Esophagus (tissue), 2 donors: ENCODE results near the gene ABHD6. TPM values are rescaled to one million over a fixed set of nuclear protein-coding genes. Genes with fewer than 3 reads are reported as not detected.
"Not testable (repeated sequence)": the region's sequence is repeated elsewhere in the genome, so short reads cannot be mapped to it uniquely, and the experiment has no call there.

ENCODE experiments used
- H3K27ac ChIP-seq, 2 donors: one replicate each; pipeline ENCODE4 v1.5.1; 2013; ENCODE audit warnings: low read depth in 2 of 2, mild to moderate bottlenecking in 2 of 2, inconsistent platforms in 1 of 2, low read length in 1 of 2, moderate library complexity in 1 of 2
- H3K27me3 ChIP-seq, 2 donors: one replicate each; pipeline ENCODE4 v1.6.1; 2013; ENCODE audit warnings: low read length in 2 of 2, control low read depth in 1 of 2, mild to moderate bottlenecking in 1 of 2; ENCODE audit not compliant: insufficient read depth in 2 of 2, control insufficient read depth in 1 of 2
- H3K36me3 ChIP-seq, 2 donors: one replicate each; pipeline ENCODE4 v1.6.1; 2013; ENCODE audit warnings: low read length in 1 of 2; ENCODE audit not compliant: control insufficient read depth in 2 of 2, insufficient read depth in 2 of 2
- H3K4me1 ChIP-seq, 2 donors: one replicate each; pipeline ENCODE4 v1.6.1; 2013; ENCODE audit warnings: low read length in 1 of 2; ENCODE audit not compliant: control insufficient read depth in 2 of 2, insufficient read depth in 2 of 2
- H3K4me3 ChIP-seq, 2 donors: one replicate each; pipeline ENCODE4 v1.5.1; 2013; ENCODE audit warnings: low read length in 2 of 2, mild to moderate bottlenecking in 2 of 2, low read depth in 1 of 2, moderate library complexity in 1 of 2
- H3K9me3 ChIP-seq, 2 donors: one replicate each; pipeline ENCODE4 v1.6.1; 2013; ENCODE audit warnings: mild to moderate bottlenecking in 2 of 2, low read depth in 1 of 2, low read length in 1 of 2, moderate library complexity in 1 of 2; ENCODE audit not compliant: control insufficient read depth in 2 of 2, insufficient read depth in 1 of 2
- WGBS, 2 donors: extraction: QIAGEN DNeasy Blood & Tissue Kit; methylation state at CpG; one replicate each; pipeline ENCODE4 v1.1.7; 2013; 5-methylcytosine and 5-hydroxymethylcytosine counted together
- polyA plus RNA-seq, 2 donors: library from polyadenylated mRNA; stranded (reverse); fragments of 200-250 nt; gene quantifications; one replicate each; pipeline ENCODE4 v1.2.3, GENCODE V29; 2013
- donor health status: healthy with polysubstance abuse.
- donor health status: Bipolar disorder and iron deficiency.

The ABHD6 gene
- polyA plus RNA-seq, 2 donors = 4.3 to 5.6 TPM

GRCh38 chr3:58266577-58266976 is 29.0 kb downstream of the ABHD6 start:
- H3K36me3 ChIP-seq = peaks cover 0 to 9% of the 10 kb centered on the region in 2 donors
- no peak overlapping the region for H3K4me3 ChIP-seq
- H3K4me1 ChIP-seq = peaks cover 0 to 3% of the 10 kb centered on the region in 2 donors
- WGBS, 2 donors = 67 to 85% methylated on average over 1 of the region's 1 CpG
- H3K27ac ChIP-seq = no peak overlapping the region
- no peaks in the 10 kb centered on the region for H3K27me3 ChIP-seq
- no peaks in the 10 kb centered on the region for H3K9me3 ChIP-seq

DNA sequence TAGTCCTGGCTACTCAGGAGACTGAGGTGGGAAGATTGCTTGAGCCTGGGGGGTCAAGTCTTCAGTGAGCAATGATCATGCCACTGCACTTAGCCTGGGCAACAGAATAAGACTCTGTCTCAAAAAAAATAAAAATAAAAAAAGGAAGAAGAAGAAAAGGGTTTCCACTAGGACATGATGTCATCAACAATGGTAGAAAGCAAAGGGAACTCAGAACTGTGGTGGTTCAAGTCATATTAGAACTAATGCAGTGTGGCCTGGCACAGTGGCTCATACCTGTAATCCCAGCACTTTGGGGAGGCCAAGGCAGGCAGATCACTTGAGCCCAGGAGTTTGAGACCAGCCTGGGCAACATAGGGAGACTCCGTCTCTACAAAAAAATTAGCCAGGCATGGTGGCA is 30.0 kb downstream of the ABHD6 start:
- not testable (repeated sequence) for H3K4me3 ChIP-seq, H3K27me3 ChIP-seq, H3K9me3 ChIP-seq, H3K27ac ChIP-seq, H3K4me1 ChIP-seq, H3K36me3 ChIP-seq
- WGBS, 2 donors = 95% methylated on average over 1 of the region's 1 CpG

DNA sequence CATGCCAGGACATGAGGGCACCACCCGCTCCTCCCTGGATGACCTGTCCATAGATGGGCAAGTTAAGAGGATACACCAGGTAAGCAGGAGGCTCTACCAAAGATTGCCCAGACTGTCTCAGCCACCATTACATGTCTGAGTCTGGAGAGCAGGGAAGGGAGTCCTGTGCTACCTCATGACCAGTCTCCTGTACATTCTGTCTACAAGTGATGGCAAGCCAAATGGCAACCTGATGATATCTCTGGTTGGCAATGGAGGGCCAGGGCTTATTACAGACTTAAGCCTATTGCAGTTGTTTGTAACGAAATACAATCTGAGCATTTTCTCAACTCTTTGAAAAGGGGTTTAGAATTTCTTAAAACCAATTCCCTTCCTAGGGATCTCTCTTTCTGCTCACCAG is 31.8 kb downstream of the ABHD6 start:
- Histone ChIP-seq H3K4me3 (no peak overlapping the region), H3K27me3 (no peaks in the 10 kb centered on the region), H3K27ac (no peak overlapping the region), H3K9me3 (no peaks in the 10 kb centered on the region), H3K36me3 (peaks cover 0 to 9% of the 10 kb centered on the region in 2 donors), H3K4me1 (peaks cover 0 to 6% of the 10 kb centered on the region in 2 donors)
- WGBS, 2 donors = 88 to 95% methylated on average over 2 of the region's 2 CpGs

DNA sequence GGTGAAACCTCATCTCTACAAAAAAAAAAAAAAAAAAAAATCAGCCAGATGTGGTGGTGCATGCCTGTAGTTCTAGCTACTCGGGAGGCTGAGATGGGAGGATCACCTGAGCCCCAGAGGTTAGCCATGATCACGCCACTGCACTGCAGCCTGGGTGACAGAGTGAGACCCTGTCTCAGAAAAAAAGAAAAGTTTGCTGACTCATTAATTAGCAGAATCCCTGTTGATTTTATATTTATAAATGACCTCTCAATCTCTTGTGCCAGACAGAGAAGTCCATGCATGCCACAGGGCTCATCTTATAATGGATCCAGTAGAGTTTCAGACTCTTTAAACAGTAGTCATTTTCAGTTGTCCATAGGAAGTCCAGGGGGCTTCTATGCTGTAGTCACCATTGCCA is 32.9 kb downstream of the ABHD6 start:
- H3K9me3 ChIP-seq = no peaks in the 10 kb centered on the region
- 88 to 97% methylated on average over 2 of the region's 2 CpGs for WGBS, 2 donors
- H3K36me3 ChIP-seq = peaks cover 5 to 12% of the 10 kb centered on the region in 2 donors
- H3K27ac ChIP-seq = no peak overlapping the region
- no peak overlapping the region for H3K4me3 ChIP-seq
- H3K27me3 ChIP-seq = no peaks in the 10 kb centered on the region
- H3K4me1 ChIP-seq = peaks cover 2 to 6% of the 10 kb centered on the region in 2 donors

GRCh38 chr3:58271901-58272501 is 34.4 kb downstream of the ABHD6 start:
- peaks cover 2 to 6% of the 10 kb centered on the region in 2 donors for H3K4me1 ChIP-seq
- H3K27me3 ChIP-seq = no peaks in the 10 kb centered on the region
- no peak overlapping the region for H3K4me3 ChIP-seq
- peaks cover 5 to 12% of the 10 kb centered on the region in 2 donors for H3K36me3 ChIP-seq
- no peaks in the 10 kb centered on the region for H3K9me3 ChIP-seq
- 67 to 81% methylated on average over 7 of the region's 7 CpGs for WGBS, 2 donors
- peak overlapping the region in 1 of 2 donors; percentile 7 for H3K27ac ChIP-seq

DNA sequence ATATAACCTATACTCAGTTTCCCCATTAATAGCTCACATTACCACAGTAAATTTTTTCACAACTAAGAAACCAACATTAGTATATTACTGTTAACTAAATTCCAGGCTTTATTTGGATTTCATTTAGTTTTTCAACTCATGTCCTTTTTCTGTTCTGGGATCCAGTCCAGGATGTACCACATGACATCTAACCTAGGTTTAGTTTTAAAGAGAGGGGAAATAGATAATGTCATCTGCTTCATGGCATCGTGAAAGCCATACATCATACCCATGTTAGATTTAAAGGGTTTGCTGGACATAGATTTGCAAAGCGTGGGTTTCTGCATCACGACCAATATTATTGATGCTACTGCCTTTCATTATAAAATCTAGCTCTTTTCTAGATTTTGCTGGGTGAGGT is 35.3 kb downstream of the ABHD6 start:
- peaks cover 5 to 9% of the 10 kb centered on the region in 2 donors for H3K36me3 ChIP-seq
- H3K4me1 ChIP-seq = peaks cover 2 to 6% of the 10 kb centered on the region in 2 donors
- WGBS, 2 donors = 86 to 93% methylated on average over 3 of the region's 3 CpGs
- H3K9me3 ChIP-seq = no peaks in the 10 kb centered on the region
- H3K27ac ChIP-seq = no peak overlapping the region
- H3K4me3 ChIP-seq = no peak overlapping the region
- no peaks in the 10 kb centered on the region for H3K27me3 ChIP-seq

GRCh38 chr3:58273362-58273761 is 35.8 kb downstream of the ABHD6 start:
- H3K4me1 ChIP-seq, H3K27me3 ChIP-seq, H3K4me3 ChIP-seq, H3K27ac ChIP-seq, H3K9me3 ChIP-seq, H3K36me3 ChIP-seq: not testable (repeated sequence)
- WGBS, 2 donors = 95 to 96% methylated on average over 3 of the region's 3 CpGs

DNA sequence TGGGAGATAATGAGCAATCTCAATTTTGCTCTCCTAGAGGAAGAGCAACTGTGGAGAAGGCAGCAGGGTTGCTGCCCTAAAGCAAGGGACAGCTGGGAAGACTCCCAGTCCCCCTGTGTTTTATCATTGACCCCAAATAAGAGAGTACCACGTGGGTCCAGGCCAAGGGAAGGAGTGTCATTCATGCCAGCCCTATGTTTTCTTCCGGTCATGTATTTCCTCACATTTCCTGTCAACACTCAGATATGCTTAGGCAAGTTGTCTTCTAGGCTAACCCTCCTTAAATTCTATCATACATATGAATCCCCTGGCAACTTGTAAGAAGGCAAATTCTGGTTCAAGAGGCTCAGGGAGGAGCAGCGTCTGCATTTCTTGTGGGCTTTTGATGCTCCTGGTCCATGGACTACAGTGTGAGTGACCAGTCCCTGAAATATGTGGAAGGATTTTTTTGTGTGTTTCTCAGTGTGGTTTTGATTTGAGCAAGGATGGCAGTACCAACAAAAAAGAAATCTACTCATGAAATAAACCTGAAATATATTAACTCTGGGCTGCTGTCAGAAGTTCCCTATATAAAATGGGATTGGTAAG is 36.5 kb downstream of the ABHD6 start:
- H3K27ac ChIP-seq = no peak overlapping the region
- H3K9me3 ChIP-seq = no peaks in the 10 kb centered on the region
- H3K36me3 ChIP-seq = peaks cover 5 to 6% of the 10 kb centered on the region in 2 donors
- 68 to 73% methylated on average over 3 of the region's 3 CpGs for WGBS, 2 donors
- no peaks in the 10 kb centered on the region for H3K27me3 ChIP-seq
- H3K4me1 ChIP-seq = peaks cover 2 to 5% of the 10 kb centered on the region in 2 donors
- H3K4me3 ChIP-seq = no peak overlapping the region

DNA sequence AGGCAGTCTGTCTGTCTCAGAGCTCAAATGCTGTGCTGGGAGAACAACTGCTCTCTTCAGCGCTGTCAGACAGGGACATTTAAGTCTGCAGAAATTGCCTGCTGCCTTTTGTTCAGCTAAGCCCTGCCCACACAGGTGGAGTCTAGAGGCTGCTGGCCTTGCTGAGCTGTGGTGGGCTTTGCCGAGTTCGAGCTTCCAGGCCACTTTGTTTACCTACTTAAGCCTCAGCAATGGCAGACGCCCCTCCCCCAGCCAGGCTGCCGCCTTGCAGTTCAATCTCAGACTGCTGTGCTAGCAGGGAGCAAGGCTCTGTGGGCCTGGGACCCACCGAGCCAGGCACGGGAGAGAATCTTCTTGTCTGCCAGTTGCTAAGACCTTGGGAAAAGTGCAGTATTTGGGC is 43.5 kb downstream of the ABHD6 start:
- no peaks in the 10 kb centered on the region for H3K27me3 ChIP-seq
- no peaks in the 10 kb centered on the region for H3K4me1 ChIP-seq
- H3K9me3 ChIP-seq = no peaks in the 10 kb centered on the region
- peaks cover 4 to 10% of the 10 kb centered on the region in 2 donors for H3K36me3 ChIP-seq
- whole genome bisulfite sequencing, 2 donors = 80 to 82% methylated on average over 7 of the region's 7 CpGs
- H3K4me3 ChIP-seq = no peak overlapping the region
- no peak overlapping the region for H3K27ac ChIP-seq

GRCh38 chr3:58285334-58285733 is 47.7 kb downstream of the ABHD6 start:
- H3K4me1 ChIP-seq = no peaks in the 10 kb centered on the region
- no peak overlapping the region for H3K27ac ChIP-seq
- no peaks in the 10 kb centered on the region for H3K27me3 ChIP-seq
- peaks cover 4 to 14% of the 10 kb centered on the region in 2 donors for H3K36me3 ChIP-seq
- WGBS, 2 donors = 82 to 86% methylated on average over 7 of the region's 7 CpGs
- H3K4me3 ChIP-seq = no peak overlapping the region
- H3K9me3 ChIP-seq = no peaks in the 10 kb centered on the region
